GM21723 (cell line): ENCODE measurements around the gene DOCK3.
"Not testable (repeated sequence)": the region's sequence is repeated elsewhere in the genome, so short reads cannot be mapped to it uniquely, and the experiment has no call there.

Source experiments
- ATAC-seq: cut with Tn5 transposase; IDR thresholded peaks from one replicate; pipeline ENCODE4 v1.9.1; 2021; ENCODE audit warnings: mild to moderate bottlenecking, moderate library complexity; ENCODE audit not compliant: unreplicated experiment

The DOCK3 gene

GRCh38 chr3:51083490-51083889, 408.8 kb downstream of the DOCK3 start:
- no peak for ATAC-seq

GRCh38 chr3:51092141-51092540, 417.4 kb downstream of the DOCK3 start:
- ATAC-seq, result not testable (repeated sequence)

GRCh38 chr3:51094838-51095237, 420.1 kb downstream of the DOCK3 start:
- ATAC-seq, result not testable (repeated sequence)

- ATAC-seq, result no peak
Observed at GRCh38 chr3:51099794-51100535, 425.2 kb downstream of the DOCK3 start.

GRCh38 chr3:51100536-51100851, 425.8 kb downstream of the DOCK3 start:
- no peak for ATAC-seq

GRCh38 chr3:51102396-51102795, 427.7 kb downstream of the DOCK3 start:
- ATAC-seq, result no peak

- no peak for ATAC-seq
Observed at GRCh38 chr3:51106242-51106876, 431.6 kb downstream of the DOCK3 start.

GRCh38 chr3:51110586-51110985, 435.9 kb downstream of the DOCK3 start:
- ATAC-seq, result no peak

- no peak for ATAC-seq
Observed at GRCh38 chr3:51122944-51123343, 448.2 kb downstream of the DOCK3 start.

GRCh38 chr3:51123531-51123930, 448.8 kb downstream of the DOCK3 start:
- no peak for ATAC-seq

- ATAC-seq, result not testable (repeated sequence)
Observed at GRCh38 chr3:51131607-51132006, 456.9 kb downstream of the DOCK3 start.

- ATAC-seq, result no peak
Observed at GRCh38 chr3:51137715-51138114, 463.0 kb downstream of the DOCK3 start.

GRCh38 chr3:51139616-51140015, 464.9 kb downstream of the DOCK3 start:
- no peak for ATAC-seq

GRCh38 chr3:51141573-51141972, 466.8 kb downstream of the DOCK3 start:
- no peak for ATAC-seq

GRCh38 chr3:51145811-51146585, 471.3 kb downstream of the DOCK3 start:
- ATAC-seq, result no peak

- ATAC-seq, result no peak
Observed at GRCh38 chr3:51146781-51147180, 472.1 kb downstream of the DOCK3 start.

- ATAC-seq, result no peak
Observed at GRCh38 chr3:51156147-51156546, 481.4 kb downstream of the DOCK3 start.

- ATAC-seq, result no peak
Observed at GRCh38 chr3:51163051-51163450, 488.3 kb downstream of the DOCK3 start.

GRCh38 chr3:51173518-51174271, 499.0 kb downstream of the DOCK3 start:
- no peak for ATAC-seq

GRCh38 chr3:51176923-51177322, 502.2 kb downstream of the DOCK3 start:
- no peak for ATAC-seq

- ATAC-seq, result not testable (repeated sequence)
Observed at GRCh38 chr3:51186446-51186845, 511.7 kb downstream of the DOCK3 start.
